ENCODE measurements around the gene ROBO2.

ROBO2 gene

GRCh38 chr3:77427528-77427927 is 387.6 kb downstream of the ROBO2 start:
- DNase-seq = no peak

- DNase-seq = no peak
These were observed 397.0 kb downstream of the ROBO2 start for GRCh38 chr3:77436908-77437307.

- DNase-seq = no peak
These were observed 406.2 kb downstream of the ROBO2 start for GRCh38 chr3:77446084-77446483.

- no peak for DNase-seq
These were observed 406.9 kb downstream of the ROBO2 start for GRCh38 chr3:77446761-77447160.

- no peak for DNase-seq
These were observed 409.8 kb downstream of the ROBO2 start for GRCh38 chr3:77449459-77450350.

GRCh38 chr3:77456431-77456830 is 416.5 kb downstream of the ROBO2 start:
- no peak for DNase-seq

DNA sequence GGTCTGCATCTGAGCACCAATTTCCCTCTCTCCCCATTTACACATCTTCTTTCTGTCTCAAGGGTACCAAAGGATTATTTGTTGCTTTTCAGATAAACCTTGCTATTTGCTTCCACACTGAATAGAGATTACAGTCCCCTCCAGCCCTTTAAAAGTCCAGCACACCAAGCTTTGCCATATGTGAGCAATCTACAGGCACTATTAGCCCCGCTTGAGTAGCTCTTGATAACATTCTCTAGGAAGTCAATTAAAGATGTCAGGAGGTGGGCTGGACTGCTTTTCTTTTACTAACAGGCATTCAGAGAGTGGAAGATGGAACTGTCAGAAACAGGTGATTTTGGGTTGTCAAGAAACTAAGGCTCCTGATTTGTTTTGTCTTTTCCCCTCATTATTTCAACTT is 417.0 kb downstream of the ROBO2 start:
- DNase-seq = no peak

- no peak for DNase-seq
These were observed 420.0 kb downstream of the ROBO2 start for GRCh38 chr3:77459926-77460325.

- no peak for DNase-seq
These were observed 420.4 kb downstream of the ROBO2 start for GRCh38 chr3:77460326-77460725.

DNA sequence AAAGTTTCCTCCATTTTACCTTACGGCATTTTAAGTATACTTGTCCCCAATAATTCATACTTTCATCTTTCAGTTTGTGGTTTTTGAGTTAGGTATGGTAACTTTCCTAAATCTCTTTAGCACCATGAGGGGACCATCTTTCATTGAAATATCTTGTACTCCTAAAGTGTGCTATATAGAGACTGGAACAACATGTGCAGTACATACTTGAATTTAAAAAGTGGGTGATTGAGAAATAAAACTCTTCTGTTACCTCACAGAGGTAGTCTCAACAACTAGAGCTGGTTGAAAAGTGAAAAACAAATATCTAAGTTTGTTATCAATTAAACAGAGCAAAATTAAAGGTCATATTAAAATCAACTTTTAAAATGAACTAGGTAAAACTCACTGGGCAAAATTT is 423.1 kb downstream of the ROBO2 start:
- no peak for DNase-seq

GRCh38 chr3:77464111-77464688 is 424.3 kb downstream of the ROBO2 start:
- no peak for DNase-seq

DNA sequence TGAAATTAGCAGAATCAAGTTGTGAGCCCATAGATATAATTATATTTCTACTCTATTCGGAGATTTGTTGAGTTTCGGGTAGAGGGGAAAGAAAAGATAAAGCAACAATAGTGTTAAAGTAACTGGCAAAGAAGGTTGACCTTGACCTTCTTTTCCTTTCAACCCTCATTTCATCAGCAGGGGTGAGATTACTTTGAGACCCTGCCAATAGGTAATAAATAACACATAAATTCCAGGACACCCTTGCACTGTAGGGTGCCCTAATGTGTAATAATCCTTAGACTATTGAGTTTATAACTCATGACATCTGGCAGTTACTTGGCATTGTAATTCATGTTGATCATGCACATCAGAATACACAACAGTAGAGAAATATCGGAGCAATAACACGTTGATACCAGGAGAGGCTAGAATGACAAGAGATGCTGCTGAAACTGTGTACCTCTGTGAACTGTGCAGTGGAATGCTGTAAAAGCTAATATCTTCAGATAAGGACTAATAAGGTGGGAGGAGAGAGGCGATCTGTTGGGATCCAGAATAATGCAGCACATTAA is 426.7 kb downstream of the ROBO2 start:
- no peak for DNase-seq

DNA sequence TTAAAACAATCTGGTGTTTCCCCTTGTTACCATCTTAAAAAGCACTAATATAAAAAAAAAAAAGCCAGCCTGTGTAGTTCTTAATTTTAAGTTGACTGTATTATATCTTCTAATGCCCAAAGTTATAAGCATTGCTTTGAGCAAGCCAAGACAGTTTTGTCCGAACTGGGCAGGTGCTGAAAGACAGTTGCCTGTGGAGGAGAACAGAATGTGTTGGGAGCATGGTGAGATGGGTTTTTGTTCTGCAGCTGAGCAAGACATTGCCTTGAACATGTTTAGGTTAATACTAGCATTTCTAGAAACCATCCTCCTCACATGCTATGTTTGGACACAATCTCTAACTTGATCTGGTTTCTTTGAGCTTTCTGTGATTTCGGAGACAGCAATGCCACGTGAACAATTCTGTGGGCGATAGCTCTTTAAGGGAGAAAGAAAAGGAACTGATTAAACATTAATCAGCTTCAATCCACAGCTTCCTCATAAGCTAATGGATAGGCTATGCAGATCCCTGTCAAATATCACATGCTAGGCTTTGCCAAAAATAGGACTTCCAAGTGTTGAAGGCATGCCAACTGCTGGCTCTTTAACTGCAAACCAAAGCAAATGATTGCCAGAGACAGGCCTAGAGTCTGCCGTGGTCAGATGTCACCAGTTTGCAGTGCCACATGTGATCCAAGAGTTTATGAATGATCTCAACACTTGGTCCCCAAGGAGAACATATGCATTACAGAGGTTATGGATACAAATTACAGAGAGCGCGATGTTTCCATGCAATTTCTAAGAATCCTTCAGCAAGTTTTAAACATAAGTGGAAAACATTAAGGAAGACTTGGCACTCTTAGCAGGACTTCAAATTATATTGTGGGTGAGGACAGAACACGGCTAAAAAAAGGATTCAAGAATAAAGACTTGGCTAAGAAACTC is 428.1 kb downstream of the ROBO2 start:
- DNase-seq = no peak

DNA sequence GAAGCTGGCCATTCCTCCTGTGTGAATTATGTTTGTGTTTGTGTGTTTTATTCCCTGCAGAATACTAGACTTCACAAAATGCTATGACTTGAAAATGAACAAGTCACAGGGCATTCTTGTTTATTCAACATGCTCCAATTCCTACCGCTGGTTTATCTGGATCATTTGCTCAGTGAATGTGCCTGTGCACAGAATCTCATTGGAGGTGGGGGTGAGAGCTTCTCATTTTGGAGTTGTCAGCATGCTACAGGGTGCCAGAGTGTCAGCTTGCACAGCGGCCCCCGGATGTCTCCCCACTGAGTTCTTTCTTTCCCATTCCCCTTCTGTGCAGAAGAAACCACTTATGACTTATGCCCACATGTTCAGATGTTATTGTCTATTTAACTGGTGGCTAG is 428.7 kb downstream of the ROBO2 start:
- DNase-seq = no peak

- no peak for DNase-seq
These were observed 435.6 kb downstream of the ROBO2 start for GRCh38 chr3:77475507-77475906.

- no peak for DNase-seq
These were observed 439.1 kb downstream of the ROBO2 start for GRCh38 chr3:77479021-77479420.

DNA sequence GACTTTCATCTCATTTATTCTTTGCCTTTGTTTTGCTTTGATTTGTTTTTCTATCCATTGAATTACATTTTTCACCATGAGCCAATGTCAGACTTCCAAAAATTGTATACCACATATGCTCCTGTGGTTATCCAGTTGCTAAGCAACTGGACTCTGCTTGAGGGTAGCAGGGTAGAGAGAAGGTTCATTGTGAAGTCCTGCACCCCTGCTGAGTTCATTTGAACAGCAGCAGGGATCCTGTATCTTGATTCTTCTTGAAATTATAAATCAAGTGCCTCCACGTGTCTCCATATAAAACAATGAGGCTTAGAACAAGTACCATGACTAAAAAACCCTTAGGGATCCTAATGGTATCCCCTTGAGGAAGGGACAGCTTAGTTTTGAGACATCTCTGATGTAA is 449.3 kb downstream of the ROBO2 start:
- DNase-seq = no peak

DNA sequence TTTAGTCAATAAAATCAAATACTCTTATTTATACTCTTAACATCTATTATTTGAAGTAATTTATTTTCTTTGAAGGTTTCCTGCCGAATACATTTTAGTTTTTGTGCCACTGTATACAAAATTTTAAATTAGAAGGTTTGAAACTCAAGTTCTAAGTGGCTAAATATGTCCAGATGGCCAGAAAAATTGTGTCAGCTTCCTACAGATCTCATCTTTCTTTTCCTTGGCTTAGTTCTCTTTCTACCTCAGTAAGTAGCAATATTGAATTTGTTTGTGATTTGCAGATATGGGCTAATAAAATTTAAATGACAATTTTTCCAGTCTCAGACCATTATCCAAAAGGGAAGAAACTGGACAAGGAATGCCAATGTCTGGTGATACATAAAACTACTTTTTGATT is 452.1 kb downstream of the ROBO2 start:
- no peak for DNase-seq

DNA sequence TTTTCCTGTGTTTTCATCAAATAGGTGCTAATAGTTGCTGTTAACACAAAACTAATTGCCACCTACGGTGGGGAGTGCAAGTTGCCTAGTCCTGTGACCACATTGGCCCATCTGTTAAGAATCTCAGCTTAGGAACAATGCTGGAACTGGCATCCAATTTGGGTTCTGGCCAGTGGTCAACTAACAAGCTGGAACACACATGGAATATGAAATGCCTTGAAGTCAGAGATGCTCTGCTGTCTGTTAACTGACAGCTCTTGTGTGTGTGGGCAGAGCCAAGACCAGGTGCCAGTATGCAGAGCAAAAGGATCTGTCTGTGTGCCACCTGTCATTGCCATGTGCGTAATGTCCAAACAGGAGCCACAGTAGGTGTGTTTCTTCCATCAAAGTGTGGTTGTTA is 460.8 kb downstream of the ROBO2 start:
- DNase-seq = no peak

GRCh38 chr3:77506384-77506783 is 466.5 kb downstream of the ROBO2 start:
- no peak for DNase-seq

- DNase-seq = no peak
These were observed 473.6 kb downstream of the ROBO2 start for GRCh38 chr3:77513542-77513941.

GRCh38 chr3:77514766-77515165 is 474.9 kb downstream of the ROBO2 start:
- no peak for DNase-seq

GRCh38 chr3:77524463-77524862 is 484.6 kb downstream of the ROBO2 start:
- DNase-seq = no peak

All from NCI-H187 (cell line).